GM19324 (cell line): ENCODE measurements around the gene USP20.
"Not testable (repeated sequence)": the region's sequence is repeated elsewhere in the genome, so short reads cannot be mapped to it uniquely, and the experiment has no call there.

Experiments
- ATAC-seq: cut with Tn5 transposase; IDR thresholded peaks from one replicate; pipeline ENCODE4 v1.9.1; 2021; ENCODE audit warnings: mild to moderate bottlenecking, moderate library complexity; ENCODE audit not compliant: unreplicated experiment, low FRiP score

USP20 gene

GRCh38 chr9:129835128-129835859 lies at the start of gene USP20, which contains the start of gene C9orf78:
Gene USP20 (plus strand): TSS chr9:129835458. CDS start chr9:129852556, 17,098 bp downstream.
Gene C9orf78 (minus strand): TSS chr9:129835275. CDS start chr9:129835221, 54 bp downstream.
- peak; percentile 95 for ATAC-seq

- no peak for ATAC-seq
Measured at GRCh38 chr9:129785866-129786265, 49.4 kb upstream of the USP20 start.

DNA sequence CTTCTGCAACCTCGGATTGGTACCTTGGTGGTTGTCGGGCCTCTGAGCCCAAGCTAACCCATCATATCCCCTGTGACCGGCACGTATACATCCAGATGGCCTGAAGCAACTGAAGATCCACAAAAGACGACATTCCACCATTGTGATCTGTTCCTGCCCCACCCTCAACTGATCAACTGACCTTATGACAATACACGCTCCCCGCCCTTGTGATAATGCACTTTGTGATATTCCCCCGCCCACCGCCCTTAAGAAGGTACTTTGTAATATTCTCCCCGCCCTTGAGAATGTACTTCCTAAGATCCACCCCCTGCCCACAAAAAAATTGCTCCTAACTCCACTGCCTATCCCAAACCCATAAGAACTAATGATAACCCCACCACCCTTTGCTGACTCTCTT lies 48.8 kb upstream of the USP20 start:
- ATAC-seq, result no peak

- ATAC-seq, result no peak
Measured at GRCh38 chr9:129794549-129794948, 40.7 kb upstream of the USP20 start.

- not testable (repeated sequence) for ATAC-seq
Measured at GRCh38 chr9:129796029-129796428, 39.2 kb upstream of the USP20 start.

DNA sequence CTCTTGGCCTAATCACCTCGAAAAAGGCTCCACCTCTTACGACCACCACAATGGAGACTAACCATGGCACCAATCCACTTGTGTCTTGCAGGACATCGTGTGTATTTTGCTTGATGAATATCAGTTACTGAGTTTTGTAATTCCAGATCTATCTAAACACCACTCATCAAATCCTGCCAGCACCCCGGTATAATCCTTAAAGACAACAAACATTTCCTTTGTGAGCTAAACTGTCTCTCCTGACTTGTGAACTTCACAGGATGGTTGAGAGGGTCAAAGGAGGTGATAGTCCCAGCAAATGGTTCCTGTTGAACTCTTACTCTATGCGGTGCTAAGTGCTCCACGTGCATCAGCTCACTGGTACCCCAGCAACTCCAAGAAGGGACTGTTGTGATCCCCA lies 36.3 kb upstream of the USP20 start:
- no peak for ATAC-seq

GRCh38 chr9:129801504-129801903 lies 33.8 kb upstream of the USP20 start:
- no peak for ATAC-seq

DNA sequence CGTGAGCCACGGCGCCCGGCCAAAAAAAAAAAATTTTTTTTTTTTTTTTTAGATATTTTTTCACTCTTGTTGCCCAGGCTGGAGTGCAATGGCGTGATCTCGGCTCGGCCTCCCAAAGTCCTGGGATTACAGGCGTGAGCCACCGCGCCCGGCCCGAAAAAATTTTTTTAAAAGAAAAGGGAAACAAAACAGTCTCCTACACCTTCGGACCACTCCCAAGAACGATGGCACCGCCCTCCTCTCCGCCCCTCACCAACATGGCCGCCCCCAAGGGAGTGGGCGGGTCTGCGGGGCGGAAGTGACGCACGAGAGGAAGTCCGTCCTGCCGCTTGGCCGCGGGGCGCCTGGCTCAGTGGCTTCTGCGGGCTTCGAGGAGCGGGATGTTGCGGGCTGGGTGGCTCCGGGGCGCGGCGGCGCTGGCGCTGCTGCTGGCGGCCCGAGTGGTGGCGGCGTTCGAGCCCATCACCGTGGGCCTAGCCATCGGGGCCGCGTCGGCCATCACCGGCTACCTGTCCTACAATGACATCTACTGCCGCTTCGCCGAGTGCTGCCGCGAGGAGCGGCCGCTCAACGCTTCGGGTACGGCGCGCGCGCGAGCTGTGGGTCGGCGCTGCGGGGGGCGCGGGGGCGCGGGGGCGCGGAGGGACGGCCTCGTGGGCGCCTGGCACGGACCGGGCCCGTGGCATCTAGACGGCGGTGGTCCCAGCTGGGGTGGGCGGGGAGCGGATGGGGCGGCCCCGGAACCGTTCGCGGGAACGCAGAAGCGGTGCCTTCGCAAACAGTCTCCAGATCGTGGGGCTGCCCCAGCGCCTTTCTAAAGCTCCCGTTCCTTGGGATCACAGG lies 32.2 kb upstream of the USP20 start, which contains the start of gene TOR1B:
TOR1B (plus strand) TSS at position 352 of the 843 bp plus-strand sequence; CDS start at position 381, 29 bp downstream.
- peak; percentile 97 for ATAC-seq

DNA sequence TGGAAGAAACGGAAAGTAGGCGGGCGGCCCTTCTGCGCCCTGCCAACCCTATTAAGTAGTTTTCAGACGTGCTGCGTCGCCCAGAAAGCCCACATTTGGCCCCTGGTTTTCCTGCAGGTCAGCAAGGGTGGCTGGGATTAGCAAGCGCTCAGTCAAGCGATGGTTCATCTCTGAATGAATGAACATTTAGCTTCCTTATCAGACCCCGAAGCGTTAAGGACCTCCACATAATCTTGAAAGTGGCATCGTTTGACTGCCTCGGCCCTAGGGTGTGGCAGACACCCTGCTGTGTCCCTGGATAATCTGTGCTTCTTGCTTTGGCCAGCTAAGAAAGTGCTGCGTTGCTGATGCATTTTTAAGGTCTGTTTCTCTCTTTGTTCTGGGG lies 31.6 kb upstream of the USP20 start:
- no peak for ATAC-seq

DNA sequence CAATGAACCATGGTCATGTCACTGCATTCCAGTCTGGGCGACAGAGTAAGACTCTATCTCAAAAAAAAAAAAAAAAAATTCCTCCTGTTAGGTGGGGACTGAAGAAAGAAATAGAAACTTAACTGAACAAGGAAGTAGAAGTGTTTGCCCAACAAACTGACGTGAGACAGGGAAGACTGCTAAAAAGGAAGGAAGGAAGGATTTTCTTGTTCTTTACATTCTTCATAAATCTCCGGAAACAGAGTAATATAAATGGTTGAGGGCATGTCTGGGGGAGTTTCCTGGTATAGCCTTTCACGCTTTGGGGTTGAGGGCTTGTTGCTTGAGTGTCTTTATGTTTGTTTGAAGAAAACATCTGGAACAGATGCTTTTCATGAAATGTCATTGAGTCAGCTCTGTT lies 29.2 kb upstream of the USP20 start:
- ATAC-seq, result no peak

- ATAC-seq, result no peak
Measured at GRCh38 chr9:129809346-129809745, 25.9 kb upstream of the USP20 start.

- no peak for ATAC-seq
Measured at GRCh38 chr9:129810116-129810515, 25.1 kb upstream of the USP20 start.

DNA sequence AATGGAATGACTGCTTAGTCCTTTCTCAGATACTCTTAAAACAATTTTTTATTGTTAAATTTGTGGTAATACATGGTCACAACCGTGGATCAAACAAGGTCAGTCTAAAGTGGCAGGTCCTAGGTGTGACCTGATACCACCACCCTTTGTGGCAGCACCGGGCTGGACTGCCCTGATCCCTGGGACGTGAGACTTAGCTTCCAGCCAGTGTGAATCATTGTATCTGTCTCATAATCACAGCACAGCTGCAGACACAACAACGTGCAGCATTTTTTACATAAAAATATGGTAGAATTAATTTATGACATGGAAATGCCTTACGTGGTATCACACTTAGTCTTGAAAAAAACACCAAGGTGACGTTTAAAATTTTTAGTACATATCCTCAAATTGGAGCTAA lies 24.5 kb upstream of the USP20 start:
- no peak for ATAC-seq

GRCh38 chr9:129811967-129812363 lies 23.3 kb upstream of the USP20 start:
- no peak for ATAC-seq

- no peak for ATAC-seq
Measured at GRCh38 chr9:129812385-129812784, 22.9 kb upstream of the USP20 start.

DNA sequence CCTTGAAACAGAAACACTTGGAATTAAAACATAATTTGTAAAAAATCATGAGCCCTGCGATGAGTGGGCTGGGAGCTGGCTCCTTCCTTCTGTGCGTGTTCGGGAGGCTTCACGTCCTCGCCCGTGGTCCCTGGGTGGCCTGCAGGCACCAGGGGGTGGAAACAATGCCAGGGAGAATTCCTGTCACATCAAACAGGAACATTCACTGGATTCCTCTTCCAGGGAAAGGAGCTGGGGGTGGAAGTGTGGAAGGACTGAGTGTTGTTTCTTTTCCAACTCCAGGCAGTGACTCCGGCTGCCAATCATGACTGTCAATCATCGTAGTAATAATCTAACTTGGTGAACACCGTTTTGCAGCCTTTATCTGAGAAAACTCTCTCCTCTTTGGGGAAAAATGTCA lies 21.6 kb upstream of the USP20 start:
- no peak for ATAC-seq

DNA sequence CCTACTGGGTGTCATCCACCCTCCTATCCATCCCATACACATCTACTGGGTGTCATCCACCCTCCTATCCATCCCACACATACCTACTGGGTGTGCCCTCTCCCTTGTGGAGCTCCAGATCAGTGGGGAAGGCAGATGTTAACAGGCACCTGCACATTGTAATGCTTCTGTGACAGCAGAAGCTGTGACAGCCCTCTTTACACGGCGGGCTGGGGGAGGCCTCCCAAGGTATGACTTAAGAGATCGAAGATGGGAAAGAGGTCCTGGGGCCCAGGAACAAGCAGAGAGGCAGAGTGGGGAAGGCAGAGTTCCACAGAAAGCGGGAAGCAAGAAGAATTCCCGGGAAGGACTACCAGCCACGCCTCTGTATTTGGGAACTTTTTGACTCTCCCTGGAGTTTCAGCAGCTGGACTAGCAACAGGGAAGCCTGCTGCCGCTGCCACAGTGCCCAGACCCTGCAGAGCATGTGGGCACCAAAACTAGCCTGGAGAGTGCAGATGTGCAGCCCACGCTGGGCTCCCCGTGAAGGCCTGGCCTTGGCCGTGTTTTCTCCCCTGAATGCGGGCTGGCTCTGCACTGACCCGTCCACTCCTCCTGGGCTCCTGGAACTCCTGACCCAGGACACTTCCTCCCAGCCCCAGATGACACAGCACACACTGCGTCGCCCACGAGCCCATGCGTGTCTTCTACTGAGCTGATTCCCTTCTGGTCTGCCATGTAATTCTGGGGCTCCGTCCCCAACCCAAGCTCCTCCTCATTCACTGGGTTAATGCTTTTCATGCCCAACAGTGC lies 20.6 kb upstream of the USP20 start:
- no peak for ATAC-seq

DNA sequence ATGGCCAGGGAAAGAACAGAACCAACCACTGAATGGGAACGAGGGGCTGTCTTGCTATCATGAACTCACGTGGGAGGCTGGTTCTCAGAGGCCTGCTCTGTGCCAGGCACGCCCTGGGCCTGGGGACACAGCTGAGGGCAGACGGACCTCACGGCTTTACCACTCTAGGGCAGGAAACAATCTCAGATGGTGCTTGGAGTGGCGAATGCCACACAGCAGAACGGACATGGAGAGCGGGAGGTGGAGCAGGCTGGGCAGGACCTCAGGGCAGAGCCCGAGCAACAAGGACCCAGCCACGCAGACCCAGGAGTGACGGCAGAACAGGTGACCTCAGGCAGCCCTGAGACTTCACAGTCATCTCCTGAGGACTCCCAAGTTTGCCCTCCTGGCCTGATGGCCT lies 20.0 kb upstream of the USP20 start:
- no peak for ATAC-seq

DNA sequence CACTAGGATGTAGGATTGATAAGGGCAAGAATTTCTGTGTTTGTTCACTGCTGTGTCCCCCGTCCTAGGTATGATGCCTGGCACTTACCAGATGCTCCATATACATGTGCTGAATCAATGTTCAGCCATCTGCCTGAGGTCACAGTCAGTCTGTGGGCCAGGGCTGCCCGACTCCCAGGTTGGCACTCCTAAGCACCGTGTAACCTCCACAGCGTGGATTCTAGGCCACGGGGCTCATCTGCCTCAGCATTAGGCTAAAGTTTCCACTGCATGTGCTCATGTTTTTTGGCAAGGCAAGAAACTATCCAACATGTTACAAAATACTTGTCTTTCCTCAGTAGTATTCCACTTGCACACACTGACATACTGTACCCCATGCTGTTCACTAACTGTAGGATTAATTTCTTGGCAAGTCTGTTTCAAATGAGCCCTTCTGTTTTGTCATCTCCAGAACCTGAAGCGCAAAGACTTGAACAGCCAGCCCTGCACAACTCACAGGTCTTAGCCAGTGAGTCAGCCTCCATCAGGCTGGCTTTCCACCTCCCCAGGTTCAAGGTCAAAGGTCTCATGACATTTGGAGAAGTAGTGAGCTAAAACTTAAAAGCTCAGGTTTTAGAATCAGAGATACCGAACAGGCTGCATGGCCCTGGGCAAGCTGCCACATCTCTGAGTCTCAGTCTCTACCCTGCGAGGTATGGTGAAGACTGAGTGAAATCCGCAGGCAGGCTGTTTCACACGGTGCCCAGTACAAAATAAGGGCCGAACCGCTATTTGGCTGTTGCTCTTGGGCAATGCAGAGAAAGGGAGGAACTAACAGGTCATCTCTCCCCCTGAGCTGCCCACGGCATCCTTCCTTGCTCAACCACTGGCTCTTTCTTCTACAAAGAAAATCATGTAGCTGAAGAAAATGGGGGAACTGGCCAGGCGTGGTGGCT lies 18.5 kb upstream of the USP20 start:
- no peak for ATAC-seq
